ENCODE measurements around the gene VPS35L. TPM values are rescaled to one million over a fixed set of nuclear protein-coding genes. Genes with fewer than 3 reads are reported as not detected.

The VPS35L gene
- total RNA-seq, 1 experiment from 2014 or later: 51.1 TPM

DNA sequence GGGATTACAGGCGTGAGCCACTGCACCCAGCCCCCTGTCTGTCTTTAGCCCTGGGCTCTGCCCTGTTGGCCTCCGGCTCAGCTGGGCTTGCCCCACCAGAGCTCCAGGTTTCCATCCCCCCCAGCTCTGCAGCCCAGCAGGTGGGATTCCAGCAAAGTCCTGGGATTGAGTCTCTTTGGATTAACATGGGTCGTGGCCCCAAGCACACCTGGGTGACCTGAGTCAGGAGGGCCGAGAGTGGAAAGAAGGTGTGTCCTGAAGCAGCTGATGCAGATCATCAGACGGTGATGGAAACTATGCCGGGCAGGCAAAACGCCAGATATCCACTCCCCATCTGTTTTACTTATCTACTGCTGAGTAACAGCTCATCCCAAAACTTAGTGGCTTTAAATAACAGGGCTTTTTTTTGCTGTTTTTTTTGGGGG lies 90.1 kb downstream of the VPS35L start:
- intact Hi-C loops (cut with micrococcal nuclease; ENCODE audit: unreplicated experiment): no loop called here
- H3K36me3 ChIP-seq (ENCODE audit: insufficient read depth, low read length, poor library complexity, severe bottlenecking): no peaks in the 10 kb centered on the region
- H3K27me3 ChIP-seq (replicated peaks; ENCODE audit: insufficient read depth, low read depth, low read length, poor library complexity): no peaks in the 10 kb centered on the region
- POLR2A ChIA-PET (ENCODE audit: low non-redundant PET): no interaction called here
- no peak for DNase-seq (ENCODE audit: low spot score)
- BruUV-seq (replicated peaks): no TSS peak
- no peak overlapping the region for H3K4me3 ChIP-seq (ENCODE audit: low read depth, low read length, poor library complexity, severe bottlenecking)
- no peak overlapping the region for H3K27ac ChIP-seq (ENCODE audit: low read depth, low read length, poor library complexity, severe bottlenecking)
- no peaks in the 10 kb centered on the region for H3K4me1 ChIP-seq (ENCODE audit: insufficient read depth, low read length, poor library complexity, severe bottlenecking)
- H3K9me3 ChIP-seq (ENCODE audit: low read depth, low read length, poor library complexity, severe bottlenecking): no peaks in the 10 kb centered on the region
- no peak for TF ChIP-seq EZH2 (IDR thresholded peaks at IDR 0.05; ENCODE audit: borderline replicate concordance, low read depth, low read length, poor library complexity, severe bottlenecking)
- CTCF ChIA-PET: no interaction called here

- no peak for DNase-seq (ENCODE audit: low spot score)
- Histone ChIP-seq H3K36me3 (ENCODE audit: insufficient read depth, low read length, poor library complexity, severe bottlenecking) (peaks cover 3% of the 10 kb centered on the region), H3K27me3 (replicated peaks; ENCODE audit: insufficient read depth, low read depth, low read length, poor library complexity) (no peaks in the 10 kb centered on the region), H3K27ac (ENCODE audit: low read depth, low read length, poor library complexity, severe bottlenecking) (no peak overlapping the region), H3K9me3 (ENCODE audit: low read depth, low read length, poor library complexity, severe bottlenecking) (no peaks in the 10 kb centered on the region), H3K4me1 (ENCODE audit: insufficient read depth, low read length, poor library complexity, severe bottlenecking) (no peaks in the 10 kb centered on the region), H3K4me3 (ENCODE audit: low read depth, low read length, poor library complexity, severe bottlenecking) (no peak overlapping the region)
- intact Hi-C loops (cut with micrococcal nuclease; ENCODE audit: unreplicated experiment): no loop called here
- TF ChIP-seq EZH2 (IDR thresholded peaks at IDR 0.05; ENCODE audit: borderline replicate concordance, low read depth, low read length, poor library complexity, severe bottlenecking) (no peak), CTCF (conservative IDR thresholded peaks at IDR 0.05; ENCODE audit: low read depth, low read length) (no peak)
- ChIA-PET POLR2A (ENCODE audit: low non-redundant PET) (no interaction called here), CTCF (no interaction called here)
- no TSS peak for BruUV-seq (replicated peaks)
Measured at GRCh38 chr16:19649980-19650379, 94.5 kb downstream of the VPS35L start.

DNA sequence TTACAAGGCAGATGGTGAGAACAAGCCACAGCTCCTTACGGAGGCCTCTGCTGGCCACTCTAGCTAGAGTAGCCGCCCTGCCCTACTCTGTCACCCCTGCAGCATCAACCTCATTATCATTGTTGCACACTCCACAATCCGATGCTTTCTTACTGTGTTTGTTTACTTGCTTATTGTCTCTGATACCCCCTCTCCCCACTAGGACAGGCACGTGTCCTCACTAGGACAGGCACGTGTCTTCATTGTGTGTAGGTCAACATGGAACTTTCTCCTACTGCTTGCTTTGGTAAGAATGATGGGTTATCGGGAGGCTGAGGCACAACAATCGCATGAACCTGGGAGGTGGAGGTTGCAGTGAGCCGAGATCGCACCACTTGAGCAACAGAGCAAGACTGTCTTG lies 98.6 kb downstream of the VPS35L start:
- POLR2A ChIA-PET (ENCODE audit: low non-redundant PET): no interaction called here
- Histone ChIP-seq H3K27ac (ENCODE audit: low read depth, low read length, poor library complexity, severe bottlenecking) (no peak overlapping the region), H3K9me3 (ENCODE audit: low read depth, low read length, poor library complexity, severe bottlenecking) (no peaks in the 10 kb centered on the region), H3K36me3 (ENCODE audit: insufficient read depth, low read length, poor library complexity, severe bottlenecking) (peaks cover 3% of the 10 kb centered on the region), H3K27me3 (replicated peaks; ENCODE audit: insufficient read depth, low read depth, low read length, poor library complexity) (no peaks in the 10 kb centered on the region), H3K4me3 (ENCODE audit: low read depth, low read length, poor library complexity, severe bottlenecking) (no peak overlapping the region), H3K4me1 (ENCODE audit: insufficient read depth, low read length, poor library complexity, severe bottlenecking) (no peaks in the 10 kb centered on the region)
- intact Hi-C loops (cut with micrococcal nuclease; ENCODE audit: unreplicated experiment): no loop called here
- TF ChIP-seq CTCF (conservative IDR thresholded peaks at IDR 0.05; ENCODE audit: low read depth, low read length): no peak
- CTCF ChIA-PET: interaction anchor here (0.7 kb wide), 1 partner anchor 11 kb away, joined by 4 read pairs; no protein-coding TSS in a partner anchor
- DNase-seq (ENCODE audit: low spot score): no peak
- BruUV-seq (replicated peaks): no TSS peak

GRCh38 chr16:19655242-19655777 lies 99.8 kb downstream of the VPS35L start:
- BruUV-seq (replicated peaks): no TSS peak
- CTCF ChIA-PET: no interaction called here
- H3K4me1 ChIP-seq (ENCODE audit: insufficient read depth, low read length, poor library complexity, severe bottlenecking): no peaks in the 10 kb centered on the region
- no peak overlapping the region for H3K4me3 ChIP-seq (ENCODE audit: low read depth, low read length, poor library complexity, severe bottlenecking)
- H3K36me3 ChIP-seq (ENCODE audit: insufficient read depth, low read length, poor library complexity, severe bottlenecking): peaks cover 3% of the 10 kb centered on the region
- no peak for TF ChIP-seq CTCF (conservative IDR thresholded peaks at IDR 0.05; ENCODE audit: low read depth, low read length)
- TF ChIP-seq EZH2 (IDR thresholded peaks at IDR 0.05; ENCODE audit: borderline replicate concordance, low read depth, low read length, poor library complexity, severe bottlenecking): no peak
- intact Hi-C loops (cut with micrococcal nuclease; ENCODE audit: unreplicated experiment): no loop called here
- no peaks in the 10 kb centered on the region for H3K27me3 ChIP-seq (replicated peaks; ENCODE audit: insufficient read depth, low read depth, low read length, poor library complexity)
- POLR2A ChIA-PET (ENCODE audit: low non-redundant PET): no interaction called here
- no peak for DNase-seq (ENCODE audit: low spot score)
- no peaks in the 10 kb centered on the region for H3K9me3 ChIP-seq (ENCODE audit: low read depth, low read length, poor library complexity, severe bottlenecking)
- no peak overlapping the region for H3K27ac ChIP-seq (ENCODE audit: low read depth, low read length, poor library complexity, severe bottlenecking)

Data from A673 (cell line).